Measurements from ENCODE around the gene DDX21.

- no peak for TF ChIP-seq CTCF (tag by site-specific recombination; IDR thresholded peaks at IDR 0.05)
- no peak for TF ChIP-seq ZNF600 (tag by site-specific recombination; IDR thresholded peaks at IDR 0.05)
- no peak for TF ChIP-seq ZNF184 (tag by site-specific recombination; IDR thresholded peaks at IDR 0.05)
- no peak for TF ChIP-seq ZSCAN30 (tag by site-specific recombination; IDR thresholded peaks at IDR 0.05)
- TF ChIP-seq MZF1 (tag by site-specific recombination; IDR thresholded peaks at IDR 0.05; ENCODE audit: borderline replicate concordance), result no peak
- TF ChIP-seq KLF8 (tag by site-specific recombination; IDR thresholded peaks at IDR 0.05), result no peak
- TF ChIP-seq ZNF561 (tag by site-specific recombination; IDR thresholded peaks at IDR 0.05; ENCODE audit: borderline replicate concordance), result no peak
These were observed 54.2 kb downstream of the DDX21 start for GRCh38 chr10:69010151-69010640.

Data from HEK293 (cell line).